Activated CD4-positive, CD25-positive, alpha-beta regulatory T cell (primary cell): ENCODE measurements around the gene PARD3B.
"Not testable (repeated sequence)": the region's sequence is repeated elsewhere in the genome, so short reads cannot be mapped to it uniquely, and the experiment has no call there.

Source experiments
- DNase-seq, 4 experiments: peaks; one replicate each; lab custom pipeline; 2025; lab: John Stamatoyannopoulos, UW

PARD3B gene

GRCh38 chr2:204539019-204539385 is 6.3 kb upstream of the PARD3B start:
- no peak for DNase-seq

GRCh38 chr2:204541637-204542036 is 3.6 kb upstream of the PARD3B start:
- DNase-seq = no peak

DNA sequence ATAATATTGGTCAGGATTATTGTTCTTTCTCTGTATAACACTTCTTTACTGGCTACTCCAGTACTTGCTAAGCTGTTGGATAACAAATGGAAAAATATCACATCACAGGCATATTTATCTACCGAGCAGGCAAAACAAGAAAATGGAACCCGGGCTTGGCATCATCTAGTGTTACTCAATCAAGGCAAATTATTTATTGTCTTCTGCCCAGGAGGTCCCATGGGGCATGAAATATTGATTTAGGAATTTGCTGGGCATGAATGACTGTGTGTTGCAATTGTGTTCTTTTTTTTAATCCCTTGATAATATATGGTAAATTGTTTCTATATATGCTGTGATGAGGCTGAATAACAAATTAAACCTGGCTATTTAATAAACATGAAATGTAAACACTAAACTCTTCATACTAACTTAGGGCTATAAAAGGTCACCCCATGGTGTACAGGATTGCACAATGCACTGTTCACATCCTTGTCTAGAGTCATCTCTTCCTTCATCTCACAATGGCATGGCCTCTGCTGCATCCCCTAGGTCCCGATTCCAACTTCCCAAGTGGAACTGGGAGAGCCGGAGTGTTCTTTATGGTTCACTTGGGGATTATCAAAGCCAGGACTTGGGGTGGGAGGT is 2.2 kb upstream of the PARD3B start:
- DNase-seq = no peak

- DNase-seq = no peak
Measured at GRCh38 chr2:204545861-204546735, 823 bp downstream of the PARD3B start.

DNA sequence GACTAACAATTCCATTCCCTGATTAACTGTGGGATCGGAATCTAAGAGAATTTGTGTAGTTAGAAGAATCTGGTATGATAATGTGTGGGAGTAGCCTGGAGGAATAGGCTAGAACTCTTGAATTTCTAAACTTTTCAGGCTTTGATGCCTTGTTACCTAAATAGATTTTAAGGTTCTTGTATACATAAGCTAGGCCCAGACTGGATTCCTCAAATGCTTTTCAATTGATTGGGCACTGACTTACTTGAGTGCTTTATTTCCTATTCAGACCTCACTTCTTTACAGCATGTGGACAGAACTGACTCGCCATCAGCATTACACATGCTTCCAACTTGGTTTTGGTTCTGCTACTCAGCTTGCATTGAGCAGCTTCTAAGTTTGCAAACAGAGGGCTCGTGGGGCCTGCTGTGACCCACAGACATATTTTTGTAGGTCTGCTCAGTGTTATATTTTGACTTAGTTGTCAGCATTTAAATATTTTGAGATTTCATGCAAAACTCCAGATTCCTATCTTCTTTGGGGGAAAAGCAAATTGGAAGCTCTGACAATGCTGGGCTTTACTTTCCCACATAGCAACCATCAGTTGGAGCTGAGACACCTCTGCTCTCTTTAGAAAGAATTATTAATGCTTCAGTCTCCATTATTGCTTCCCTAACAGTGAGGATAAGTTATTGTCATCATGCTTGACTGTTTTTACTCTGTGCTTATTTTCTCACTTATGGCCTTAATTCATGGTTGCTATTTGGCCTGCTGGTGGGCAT is 5.7 kb downstream of the PARD3B start:
- DNase-seq = no peak

GRCh38 chr2:204551512-204551863 is 6.2 kb downstream of the PARD3B start:
- DNase-seq = no peak

- DNase-seq = no peak
Measured at GRCh38 chr2:204557604-204558003, 12.3 kb downstream of the PARD3B start.

GRCh38 chr2:204559358-204559757 is 14.1 kb downstream of the PARD3B start:
- not testable (repeated sequence) for DNase-seq

DNA sequence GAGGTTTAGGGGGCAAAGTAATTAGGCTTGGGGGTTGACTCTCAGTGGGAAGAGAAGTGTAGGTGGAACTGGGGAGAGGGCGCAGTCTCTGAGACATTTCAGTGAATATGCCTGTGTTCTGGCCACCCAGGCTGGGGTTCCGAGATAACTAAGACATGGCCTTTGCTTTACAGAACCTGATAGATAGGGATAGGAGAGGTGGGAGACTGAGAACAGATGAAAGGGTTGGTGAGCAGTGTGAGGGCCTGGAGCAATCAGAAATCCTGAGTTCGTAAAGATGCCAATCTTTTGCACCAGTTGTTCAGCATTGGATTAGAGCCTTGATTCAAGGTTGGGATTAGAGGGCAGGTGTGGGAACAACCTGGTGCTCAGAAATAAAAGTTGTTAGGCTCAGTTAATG is 15.6 kb downstream of the PARD3B start:
- no peak for DNase-seq

DNA sequence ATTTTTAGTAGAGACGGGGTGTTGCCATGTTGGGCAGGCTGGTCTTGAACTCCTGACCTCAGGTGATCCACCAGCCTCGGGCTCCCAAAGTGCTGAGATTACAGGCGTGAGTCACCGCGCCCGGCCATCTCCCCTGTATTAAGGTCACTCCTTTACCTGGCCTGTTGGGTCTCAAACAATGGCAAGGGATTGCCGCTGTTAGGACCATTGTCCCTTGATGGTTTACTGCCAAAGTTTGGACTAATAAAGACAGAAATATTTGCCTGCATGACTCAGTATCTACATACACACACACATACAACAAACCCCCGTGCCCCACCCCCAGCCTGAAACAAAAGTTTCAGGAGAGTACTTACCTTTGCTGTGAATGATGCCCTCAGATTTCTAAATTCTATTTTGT is 16.5 kb downstream of the PARD3B start:
- no peak for DNase-seq

DNA sequence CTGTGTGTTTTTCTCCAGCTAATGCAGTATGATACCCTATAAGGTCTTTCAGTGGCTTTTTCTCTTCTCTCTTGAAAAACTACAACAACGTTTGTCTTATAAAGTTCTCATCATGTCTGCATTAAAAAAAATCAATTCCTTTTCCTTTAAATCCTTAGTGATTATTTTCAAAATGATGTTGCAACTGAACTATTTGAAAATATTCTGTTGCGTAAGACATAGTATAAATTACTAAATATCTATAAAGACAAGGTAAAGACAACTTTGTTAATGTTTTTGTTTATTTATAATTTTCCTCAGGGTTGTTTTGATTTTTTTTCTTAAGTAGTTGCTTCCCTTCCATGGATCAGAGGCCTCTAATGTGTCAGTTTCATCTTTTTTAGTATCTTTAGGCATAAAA is 21.2 kb downstream of the PARD3B start:
- no peak for DNase-seq

DNA sequence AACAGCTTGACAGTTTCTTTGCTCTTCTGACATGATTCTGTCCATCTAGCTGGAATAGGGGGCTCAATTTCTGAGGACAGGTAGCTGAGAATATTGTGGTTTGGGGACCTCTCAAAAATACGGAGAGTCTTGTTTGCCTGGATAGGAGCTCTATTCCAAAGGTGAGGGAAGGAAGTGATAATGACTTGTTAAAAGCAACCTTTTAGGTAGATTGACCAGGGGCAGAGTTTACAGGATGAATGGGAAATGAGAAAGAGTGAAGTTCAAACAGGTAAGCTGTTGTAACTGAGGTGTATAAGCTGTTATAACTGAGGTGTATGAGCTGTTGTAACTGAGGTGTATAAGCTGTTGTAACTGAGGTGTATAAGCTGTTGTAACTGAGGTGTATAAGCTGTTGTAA is 25.1 kb downstream of the PARD3B start:
- no peak for DNase-seq

DNA sequence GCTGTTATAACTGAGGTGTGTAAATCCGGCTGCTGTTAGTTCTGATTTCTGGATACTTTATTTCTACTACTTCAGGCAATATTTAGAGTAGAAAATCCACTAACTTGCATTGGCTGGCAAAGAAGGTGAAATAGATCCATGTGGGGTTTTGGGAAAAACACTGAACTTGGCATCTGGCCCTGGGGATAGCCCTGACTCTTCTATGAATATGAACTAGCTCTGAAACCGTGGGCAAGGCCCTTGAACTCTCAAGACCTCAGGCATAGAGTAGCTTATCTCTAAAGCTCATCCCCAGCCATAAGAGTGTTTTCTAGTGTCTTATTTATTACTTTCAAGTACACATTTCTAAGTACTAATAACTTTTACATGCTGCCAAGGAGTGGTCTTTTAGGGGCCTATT is 25.8 kb downstream of the PARD3B start:
- DNase-seq = no peak

DNA sequence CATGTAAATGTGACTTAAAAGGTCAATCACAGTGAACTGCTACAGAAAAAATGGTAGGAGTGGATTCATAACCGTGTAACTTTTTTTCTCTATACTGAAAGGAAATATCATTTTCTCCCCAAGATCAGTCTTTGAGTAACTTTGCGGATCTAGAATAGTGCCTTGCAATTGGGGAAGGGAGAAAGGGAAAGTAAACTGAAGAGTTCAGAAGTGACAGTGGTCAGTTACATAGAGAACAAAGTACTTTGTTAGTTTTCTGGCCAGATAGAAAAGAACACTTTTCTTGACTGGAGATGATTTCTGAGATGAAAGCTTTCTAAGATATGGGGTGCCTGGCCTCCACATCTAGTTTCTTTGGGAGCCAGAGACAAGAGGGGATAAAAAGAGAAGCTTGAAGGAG is 26.6 kb downstream of the PARD3B start:
- DNase-seq = no peak

DNA sequence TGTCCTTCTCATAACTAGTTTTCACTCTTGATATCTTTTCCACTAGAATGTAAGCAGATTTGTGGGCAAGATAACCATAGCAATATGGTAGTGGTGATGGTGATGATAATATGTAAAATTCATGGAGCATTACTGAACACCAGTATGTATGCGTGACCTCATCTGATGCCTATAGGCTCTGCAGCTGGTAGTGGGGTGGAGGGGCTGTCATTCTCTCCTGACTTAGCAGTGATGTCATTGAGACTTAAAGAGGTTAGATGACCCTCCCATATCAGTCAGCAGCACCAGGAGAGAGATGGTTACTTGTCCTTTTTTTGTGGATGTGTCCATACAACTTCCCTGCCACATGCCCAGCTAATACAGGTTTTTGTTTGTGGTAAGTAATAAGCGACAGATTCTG is 27.9 kb downstream of the PARD3B start:
- DNase-seq = no peak

- DNase-seq = no peak
Measured at GRCh38 chr2:204574486-204574885, 29.2 kb downstream of the PARD3B start.

DNA sequence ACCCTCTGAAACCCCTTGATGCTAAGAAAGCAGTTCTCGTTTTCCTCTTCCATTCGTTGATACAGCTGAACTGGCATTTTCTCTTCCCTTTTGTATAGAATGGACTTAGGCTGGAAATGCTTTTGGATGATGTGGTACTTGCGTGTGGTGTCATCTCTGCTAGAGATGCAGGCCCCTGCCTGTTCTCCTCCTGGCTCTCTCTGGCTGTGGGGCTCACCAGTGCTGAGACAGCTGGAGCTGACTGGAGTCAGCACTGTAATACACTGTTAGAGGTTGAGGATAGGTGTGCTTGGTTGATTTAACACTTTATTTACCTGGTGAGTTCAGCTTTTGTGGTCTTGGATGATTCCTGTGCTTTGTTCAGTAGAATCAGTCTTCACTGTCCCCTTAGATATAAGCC is 30.2 kb downstream of the PARD3B start:
- no peak for DNase-seq

DNA sequence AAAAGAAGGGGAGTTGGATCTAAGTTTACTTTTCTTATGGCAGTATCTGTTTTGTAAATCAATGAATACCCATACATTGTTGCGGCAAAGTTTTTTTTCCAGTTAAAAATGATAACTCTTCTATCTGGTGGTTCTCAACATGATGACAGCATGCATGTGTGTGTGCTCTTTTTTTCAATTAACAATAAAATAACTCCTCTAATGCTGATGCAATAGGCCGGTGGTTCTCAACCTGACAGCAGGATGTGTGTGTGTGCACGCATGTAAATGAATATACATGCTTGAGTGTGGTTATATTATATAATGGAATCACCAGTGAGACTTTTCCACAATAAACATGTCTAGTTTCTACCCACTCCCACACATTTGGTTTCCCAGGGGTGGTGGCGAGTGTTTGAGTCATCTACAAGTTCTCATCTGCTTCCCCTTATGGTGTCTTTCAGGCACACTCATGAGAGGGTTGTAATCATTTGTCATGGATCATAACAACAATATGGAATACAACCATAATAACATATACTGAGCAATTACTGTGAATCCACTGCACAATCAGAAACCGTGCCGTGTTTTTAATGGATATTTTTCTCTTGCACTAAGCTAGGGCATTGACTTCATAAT is 31.2 kb downstream of the PARD3B start:
- no peak for DNase-seq

DNA sequence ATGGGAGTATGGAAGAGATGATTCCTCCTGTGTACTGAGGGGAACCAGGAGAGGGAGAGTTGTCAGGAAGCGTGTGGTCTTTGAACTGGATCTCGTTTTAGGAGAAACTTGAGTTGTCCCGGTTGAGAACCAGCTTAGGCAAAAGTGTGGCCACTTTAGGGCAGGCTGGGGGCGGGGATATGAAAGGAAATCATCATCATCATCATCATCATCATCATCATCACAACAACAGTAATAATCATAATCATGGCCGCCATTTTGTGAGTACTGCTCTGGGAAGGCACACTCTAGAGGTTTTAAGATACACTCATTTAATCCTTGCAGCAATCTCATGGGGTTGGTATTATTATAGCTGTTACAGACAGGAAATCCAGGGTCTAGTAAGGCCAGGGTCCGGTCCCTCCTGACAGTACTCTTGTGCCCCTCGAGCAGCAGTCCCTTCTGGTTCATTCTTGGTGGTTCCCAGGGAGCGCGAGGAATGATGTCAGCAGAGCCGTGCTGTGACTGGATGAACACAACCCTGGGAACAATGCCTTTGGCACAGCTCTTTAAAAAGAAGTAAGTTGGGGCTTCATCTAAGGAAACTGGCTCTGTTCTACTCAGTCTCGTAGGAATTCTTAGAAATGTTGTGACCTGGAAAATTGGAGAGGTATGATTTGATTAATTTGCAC is 33.8 kb downstream of the PARD3B start:
- no peak for DNase-seq

DNA sequence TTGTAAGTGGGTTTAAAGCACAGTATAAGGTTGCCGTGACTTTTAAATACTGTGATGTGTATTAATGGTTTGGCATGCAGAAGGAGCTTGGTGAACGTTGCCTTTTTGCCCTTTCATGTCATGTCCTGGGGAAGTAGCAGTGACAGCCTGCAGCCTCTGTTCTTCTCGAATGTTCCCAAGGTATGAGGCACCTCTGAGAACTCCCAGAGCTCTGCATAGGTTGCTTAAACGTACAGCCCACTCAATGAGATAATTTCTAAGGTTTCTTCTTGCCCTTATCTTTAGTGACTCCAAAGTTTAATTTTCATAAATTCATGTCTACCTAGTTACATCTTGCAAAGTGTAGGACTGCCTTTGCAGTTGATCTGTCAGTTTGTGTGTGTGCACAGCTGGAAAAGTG is 36.7 kb downstream of the PARD3B start:
- no peak for DNase-seq

DNA sequence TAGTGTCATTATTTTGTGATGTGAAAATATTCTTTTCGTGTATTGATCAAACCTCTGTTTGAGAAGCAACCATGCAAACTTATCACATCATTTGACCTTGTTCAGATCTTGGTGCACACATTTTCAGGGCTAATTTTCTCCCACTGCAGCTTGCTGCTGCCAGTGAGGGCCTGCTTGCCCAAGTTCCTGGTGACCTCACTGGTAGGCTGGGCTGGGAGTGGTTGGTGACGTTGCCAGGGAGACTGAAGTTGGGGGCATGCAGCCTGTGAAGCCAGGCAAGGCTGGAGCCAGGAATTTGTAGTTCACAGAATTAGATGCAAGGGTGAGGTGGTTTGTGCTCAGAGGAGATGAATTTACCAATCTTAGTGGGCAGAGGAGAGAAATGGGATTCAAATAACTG is 38.5 kb downstream of the PARD3B start:
- DNase-seq = no peak

- DNase-seq = no peak
Measured at GRCh38 chr2:204585930-204586329, 40.7 kb downstream of the PARD3B start.
